HEK293T (cell line): ENCODE results near the gene STPG3.

Experiments used
- BHLHE40 ChIP-seq: fragments of 450-650 bp; IDR thresholded peaks from 2 replicates; pipeline ENCODE4 v1.6.1; 2016; ENCODE audit warnings: mild to moderate bottlenecking, moderate library complexity, borderline replicate concordance
- ELF4 ChIP-seq: fragments of 450-650 bp; IDR thresholded peaks from 2 replicates; pipeline ENCODE4 v1.6.1; 2017; ENCODE audit warnings: antibody characterized with exemption
- FOXA1 ChIP-seq: fragments of 450-650 bp; IDR thresholded peaks from 2 replicates; pipeline ENCODE4 v1.6.1; 2016; ENCODE audit warnings: mild to moderate bottlenecking
- FOXK2 ChIP-seq: fragments of 450-650 bp; IDR thresholded peaks from 2 replicates; pipeline ENCODE4 v1.6.1; 2016; ENCODE audit warnings: mild to moderate bottlenecking
- HDGF ChIP-seq: fragments of 450-650 bp; IDR thresholded peaks from 2 replicates; pipeline ENCODE4 v1.6.1; 2017; ENCODE audit warnings: antibody characterized with exemption, borderline replicate concordance
- LEF1 ChIP-seq: fragments of 450-650 bp; IDR thresholded peaks from 2 replicates; pipeline ENCODE4 v1.6.1; 2017; ENCODE audit warnings: mild to moderate bottlenecking, borderline replicate concordance
- NFRKB ChIP-seq: fragments of 450-650 bp; IDR thresholded peaks from 2 replicates; pipeline ENCODE4 v1.6.1; 2016; ENCODE audit warnings: mild to moderate bottlenecking, moderate library complexity
- SP1 ChIP-seq: fragments of 450-650 bp; IDR thresholded peaks from 2 replicates; pipeline ENCODE4 v1.6.1; 2017
- TARDBP ChIP-seq: fragments of 450-650 bp; IDR thresholded peaks from 2 replicates; pipeline ENCODE4 v1.6.1; 2016

DNA sequence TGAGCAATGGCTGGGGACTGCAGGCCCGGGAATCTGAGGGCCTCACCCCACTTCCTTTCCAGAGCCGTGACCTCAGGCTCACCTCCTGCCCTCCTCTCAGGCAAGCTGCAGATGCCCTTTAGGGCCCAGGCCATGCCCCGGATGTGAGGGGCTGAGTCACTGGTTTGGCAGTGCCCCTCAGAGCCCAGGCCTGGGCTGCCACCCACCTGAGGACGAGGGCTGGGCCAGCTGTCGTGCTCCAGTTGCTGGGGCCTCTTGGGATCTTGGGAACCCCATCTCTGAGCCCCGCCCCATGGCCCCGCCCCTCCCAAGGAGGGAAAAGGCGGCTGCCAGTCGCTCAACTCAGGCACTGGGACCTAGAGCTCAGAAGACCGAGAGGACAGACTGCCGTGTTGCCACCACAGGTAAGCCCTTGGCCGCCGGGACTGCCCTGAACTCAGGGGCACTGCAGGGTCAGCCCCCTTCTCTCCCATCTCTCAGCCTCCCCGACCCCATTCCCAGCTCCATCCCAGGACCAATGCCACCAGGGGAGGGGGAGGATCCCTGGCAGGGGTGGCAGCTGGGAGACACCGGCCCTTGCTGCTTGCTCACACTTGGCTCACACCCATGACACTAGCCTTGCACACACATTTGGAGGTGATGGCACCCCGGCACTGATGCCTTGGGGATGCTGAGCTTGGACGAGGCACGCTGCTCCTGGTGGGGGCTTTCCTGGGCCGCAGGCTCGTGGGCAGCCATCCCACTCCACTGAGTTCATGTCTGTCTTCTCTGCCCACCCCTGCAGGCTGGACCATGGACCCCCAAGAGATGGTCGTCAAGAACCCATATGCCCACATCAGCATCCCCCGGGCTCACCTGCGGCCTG, 26.0 kb upstream of the STPG3 start, which contains the start of gene CYSRT1:
- no peak for TF ChIP-seq NFRKB
- no peak for TF ChIP-seq SP1
- no peak for TF ChIP-seq BHLHE40
- TF ChIP-seq TARDBP = no peak
- TF ChIP-seq HDGF = no peak
- no peak for TF ChIP-seq ELF4
- no peak for TF ChIP-seq FOXA1
- TF ChIP-seq LEF1 = no peak
- no peak for TF ChIP-seq FOXK2
